ENCODE data around the gene CHST9. TPM values are rescaled to one million over a fixed set of nuclear protein-coding genes. Genes with fewer than 3 reads are reported as not detected.
"Not testable (repeated sequence)": the region's sequence is repeated elsewhere in the genome, so short reads cannot be mapped to it uniquely, and the experiment has no call there.

CHST9 gene
- total RNA-seq, 1 donor from 2014 or later, result 38.9 TPM

GRCh38 chr18:27171993-27172392 lies 13.1 kb downstream of the CHST9 start:
- Mint-ChIP-seq H3K27me3 (no peaks in the 10 kb centered on the region), H3K4me1 (ENCODE audit: low read depth) (peaks cover 5% of the 10 kb centered on the region), H3K9me3 (ENCODE audit: low read depth) (peaks cover 3% of the 10 kb centered on the region), H3K4me3 (ENCODE audit: low read depth) (no peak overlapping the region), H3K27ac (no peak overlapping the region), H3K36me3 (ENCODE audit: insufficient read depth) (no peaks in the 10 kb centered on the region)
- no peak for TF ChIP-seq CTCF (IDR thresholded peaks at IDR 0.05; ENCODE audit: unreplicated experiment)
- no peak for DNase-seq (ENCODE audit: low spot score, unreplicated experiment)

- no peak overlapping the region for H3K27ac Mint-ChIP-seq
- peaks cover 12% of the 10 kb centered on the region for H3K36me3 Mint-ChIP-seq (ENCODE audit: insufficient read depth)
- H3K4me3 Mint-ChIP-seq (ENCODE audit: low read depth), result no peak overlapping the region
- peaks cover 22% of the 10 kb centered on the region for H3K9me3 Mint-ChIP-seq (ENCODE audit: low read depth)
- no peaks in the 10 kb centered on the region for H3K4me1 Mint-ChIP-seq (ENCODE audit: low read depth)
- DNase-seq (ENCODE audit: low spot score, unreplicated experiment), result no peak
- TF ChIP-seq CTCF (IDR thresholded peaks at IDR 0.05; ENCODE audit: unreplicated experiment), result no peak
- no peaks in the 10 kb centered on the region for H3K27me3 Mint-ChIP-seq
Observed at GRCh38 chr18:27165412-27165811, 19.7 kb downstream of the CHST9 start.

GRCh38 chr18:27164905-27165304 lies 20.2 kb downstream of the CHST9 start:
- Mint-ChIP-seq H3K27me3 (no peaks in the 10 kb centered on the region), H3K27ac (no peak overlapping the region), H3K4me1 (ENCODE audit: low read depth) (no peaks in the 10 kb centered on the region), H3K4me3 (ENCODE audit: low read depth) (no peak overlapping the region), H3K9me3 (ENCODE audit: low read depth) (peaks cover 22% of the 10 kb centered on the region), H3K36me3 (ENCODE audit: insufficient read depth) (peaks cover 12% of the 10 kb centered on the region)
- DNase-seq (ENCODE audit: low spot score, unreplicated experiment), result no peak
- TF ChIP-seq CTCF (IDR thresholded peaks at IDR 0.05; ENCODE audit: unreplicated experiment), result no peak

GRCh38 chr18:27163197-27163716 lies 21.9 kb downstream of the CHST9 start:
- DNase-seq (ENCODE audit: low spot score, unreplicated experiment); H3K27ac Mint-ChIP-seq; H3K27me3 Mint-ChIP-seq: not testable (repeated sequence)

GRCh38 chr18:27149240-27149639 lies 35.9 kb downstream of the CHST9 start:
- DNase-seq (ENCODE audit: low spot score, unreplicated experiment); H3K4me3 Mint-ChIP-seq (ENCODE audit: low read depth); H3K27me3 Mint-ChIP-seq; H3K27ac Mint-ChIP-seq; H3K36me3 Mint-ChIP-seq (ENCODE audit: insufficient read depth); H3K9me3 Mint-ChIP-seq (ENCODE audit: low read depth): not testable (repeated sequence)
- H3K4me1 Mint-ChIP-seq (ENCODE audit: low read depth), result peaks cover 21% of the 10 kb centered on the region

More at GRCh38 chr18:27163197-27163716, 21.9 kb downstream of the CHST9 start:
- Mint-ChIP-seq H3K9me3 (ENCODE audit: low read depth) (peaks cover 20% of the 10 kb centered on the region), H3K36me3 (ENCODE audit: insufficient read depth) (peaks cover 12% of the 10 kb centered on the region)
- not testable (repeated sequence) for H3K4me3 Mint-ChIP-seq (ENCODE audit: low read depth); H3K4me1 Mint-ChIP-seq (ENCODE audit: low read depth)

GRCh38 chr18:27144672-27145071 lies 40.4 kb downstream of the CHST9 start:
- peaks cover 7% of the 10 kb centered on the region for H3K9me3 Mint-ChIP-seq (ENCODE audit: low read depth)

More at GRCh38 chr18:27144672-27145071, 40.4 kb downstream of the CHST9 start:
- Mint-ChIP-seq H3K36me3 (ENCODE audit: insufficient read depth) (peaks cover 9% of the 10 kb centered on the region), H3K27me3 (no peaks in the 10 kb centered on the region), H3K27ac (peak overlapping the region; percentile 59), H3K4me1 (ENCODE audit: low read depth) (peaks cover 32% of the 10 kb centered on the region), H3K4me3 (ENCODE audit: low read depth) (no peak overlapping the region)
- no peak for TF ChIP-seq CTCF (IDR thresholded peaks at IDR 0.05; ENCODE audit: unreplicated experiment)
- DNase-seq (ENCODE audit: low spot score, unreplicated experiment), result no peak
